ENCODE data around the gene TTLL11.

- TF ChIP-seq, protein P1, sequence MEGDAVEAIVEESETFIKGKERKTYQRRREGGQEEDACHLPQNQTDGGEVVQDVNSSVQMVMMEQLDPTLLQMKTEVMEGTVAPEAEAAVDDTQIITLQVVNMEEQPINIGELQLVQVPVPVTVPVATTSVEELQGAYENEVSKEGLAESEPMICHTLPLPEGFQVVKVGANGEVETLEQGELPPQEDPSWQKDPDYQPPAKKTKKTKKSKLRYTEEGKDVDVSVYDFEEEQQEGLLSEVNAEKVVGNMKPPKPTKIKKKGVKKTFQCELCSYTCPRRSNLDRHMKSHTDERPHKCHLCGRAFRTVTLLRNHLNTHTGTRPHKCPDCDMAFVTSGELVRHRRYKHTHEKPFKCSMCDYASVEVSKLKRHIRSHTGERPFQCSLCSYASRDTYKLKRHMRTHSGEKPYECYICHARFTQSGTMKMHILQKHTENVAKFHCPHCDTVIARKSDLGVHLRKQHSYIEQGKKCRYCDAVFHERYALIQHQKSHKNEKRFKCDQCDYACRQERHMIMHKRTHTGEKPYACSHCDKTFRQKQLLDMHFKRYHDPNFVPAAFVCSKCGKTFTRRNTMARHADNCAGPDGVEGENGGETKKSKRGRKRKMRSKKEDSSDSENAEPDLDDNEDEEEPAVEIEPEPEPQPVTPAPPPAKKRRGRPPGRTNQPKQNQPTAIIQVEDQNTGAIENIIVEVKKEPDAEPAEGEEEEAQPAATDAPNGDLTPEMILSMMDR (conservative IDR thresholded peaks at IDR 0.05): no peak
- no peak for TF ChIP-seq EZH2 (IDR thresholded peaks at IDR 0.05; ENCODE audit: low read depth)
These were observed 6.2 kb downstream of the TTLL11 start for GRCh38 chr9:122086873-122087272.

Data from PC-9 (cell line).